ENCODE measurements around the gene SLC24A1. TPM values are rescaled to one million over a fixed set of nuclear protein-coding genes. Genes with fewer than 3 reads are reported as not detected.

SLC24A1 gene
- total and polyA plus RNA-seq, 12 donors = 3.3 to 15.8 (median 8.9) TPM

GRCh38 chr15:65695081-65695480, 73.3 kb downstream of the SLC24A1 start:
- Histone ChIP-seq H3K27ac (peak overlapping the region in 3 of 5 donors; percentile 0 to 23 (median 22)), H3K9me3 (replicated peaks in 1 of 3) (no peaks in the 10 kb centered on the region), H3K27me3 (no peaks in the 10 kb centered on the region), H3K36me3 (replicated peaks in 1 of 2) (peaks cover 0 to 25% of the 10 kb centered on the region in 2 donors), H3K4me3 (no peak overlapping the region), H3K4me1 (replicated peaks in 1 of 2) (peaks cover 4 to 22% of the 10 kb centered on the region in 2 donors)
- WGBS, 4 donors = 53 to 61% (median 56%) methylated on average over 2 of the region's 2 CpGs
- DNase-seq = peak in 1 of 7 donors; percentile 23
- intact Hi-C loops (cut with DNase I) = no loop called here
- TF ChIP-seq POLR2A (IDR thresholded peaks at IDR 0.05) = no peak
- TF ChIP-seq, protein P1, sequence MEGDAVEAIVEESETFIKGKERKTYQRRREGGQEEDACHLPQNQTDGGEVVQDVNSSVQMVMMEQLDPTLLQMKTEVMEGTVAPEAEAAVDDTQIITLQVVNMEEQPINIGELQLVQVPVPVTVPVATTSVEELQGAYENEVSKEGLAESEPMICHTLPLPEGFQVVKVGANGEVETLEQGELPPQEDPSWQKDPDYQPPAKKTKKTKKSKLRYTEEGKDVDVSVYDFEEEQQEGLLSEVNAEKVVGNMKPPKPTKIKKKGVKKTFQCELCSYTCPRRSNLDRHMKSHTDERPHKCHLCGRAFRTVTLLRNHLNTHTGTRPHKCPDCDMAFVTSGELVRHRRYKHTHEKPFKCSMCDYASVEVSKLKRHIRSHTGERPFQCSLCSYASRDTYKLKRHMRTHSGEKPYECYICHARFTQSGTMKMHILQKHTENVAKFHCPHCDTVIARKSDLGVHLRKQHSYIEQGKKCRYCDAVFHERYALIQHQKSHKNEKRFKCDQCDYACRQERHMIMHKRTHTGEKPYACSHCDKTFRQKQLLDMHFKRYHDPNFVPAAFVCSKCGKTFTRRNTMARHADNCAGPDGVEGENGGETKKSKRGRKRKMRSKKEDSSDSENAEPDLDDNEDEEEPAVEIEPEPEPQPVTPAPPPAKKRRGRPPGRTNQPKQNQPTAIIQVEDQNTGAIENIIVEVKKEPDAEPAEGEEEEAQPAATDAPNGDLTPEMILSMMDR (IDR thresholded peaks at IDR 0.05) = no peak

Small RNAs within 50 kb of the gene (small RNA-seq; reads per million reads assigned to genes)
- 0 reads per million in 2 donors for gene SNORD13E

Other genes starting within 250 kb of the SLC24A1 start
- under 1 TPM in 3 of 9 donors, not detected in 6; 0.27 to 0.39 (median 0.29) TPM for gene IGDCC3, start 243.9 kb upstream of the SLC24A1 start, total RNA-seq
- gene IGDCC3, start 243.9 kb upstream of the SLC24A1 start, polyA plus RNA-seq = under 1 TPM in 2 of 3 donors, not detected in 1; 0.13 to 0.32 TPM
- 10 to 100 TPM in 7 of 9 donors, 1 to 10 TPM in 2; 4.7 to 27.2 (median 13.8) TPM for gene IGDCC4, start 199.0 kb upstream of the SLC24A1 start, total RNA-seq
- 10 to 100 TPM in 2 of 3 donors, 1 to 10 TPM in 1; 8.6 to 24.3 (median 11.4) TPM for gene IGDCC4, start 199.0 kb upstream of the SLC24A1 start, polyA plus RNA-seq
- 100 to 1,000 TPM in 1 of 9 donors, 10 to 100 TPM in 8; 31.7 to 101 (median 42.4) TPM for gene DPP8, start 104.2 kb upstream of the SLC24A1 start, total RNA-seq
- 10 to 100 TPM in 2 of 3 donors, 1 to 10 TPM in 1; 5.7 to 26.8 (median 13.3) TPM for gene DPP8, start 104.2 kb upstream of the SLC24A1 start, polyA plus RNA-seq
- 100 to 1,000 TPM in 7 of 9 donors, 10 to 100 TPM in 2; 95.9 to 284 (median 123) TPM for gene HACD3, start 91.5 kb upstream of the SLC24A1 start, total RNA-seq
- gene HACD3, start 91.5 kb upstream of the SLC24A1 start, polyA plus RNA-seq = 100 to 1,000 TPM in 1 of 3 donors, 10 to 100 TPM in 2; 13.8 to 217 (median 14.8) TPM
- gene INTS14, start 10.8 kb upstream of the SLC24A1 start, total RNA-seq = 10 to 100 TPM; 23.7 to 64.6 (median 34.9) TPM
- gene INTS14, start 10.8 kb upstream of the SLC24A1 start, polyA plus RNA-seq = 10 to 100 TPM; 16.4 to 37.4 (median 21.6) TPM
- 10 to 100 TPM; 27.8 to 51.8 (median 43.8) TPM for gene DENND4A, start 170.4 kb downstream of the SLC24A1 start, total RNA-seq
- gene DENND4A, start 170.4 kb downstream of the SLC24A1 start, polyA plus RNA-seq = 10 to 100 TPM; 12.9 to 25.9 (median 13.4) TPM
- 100 to 1,000 TPM; 219 to 437 (median 352) TPM for gene RAB11A, start 247.6 kb downstream of the SLC24A1 start, total RNA-seq
- gene RAB11A, start 247.6 kb downstream of the SLC24A1 start, polyA plus RNA-seq = 100 to 1,000 TPM in 2 of 3 donors, 10 to 100 TPM in 1; 45.7 to 705 (median 167) TPM

All from adrenal gland (tissue), 12 donors.